GM18502 (cell line): ENCODE data around the gene RAPGEF3.

Source experiments
- ATAC-seq: cut with Tn5 transposase; IDR thresholded peaks from one replicate; pipeline ENCODE4 v1.9.1; 2021; ENCODE audit warnings: mild to moderate bottlenecking; ENCODE audit not compliant: unreplicated experiment, poor library complexity

The RAPGEF3 gene

DNA sequence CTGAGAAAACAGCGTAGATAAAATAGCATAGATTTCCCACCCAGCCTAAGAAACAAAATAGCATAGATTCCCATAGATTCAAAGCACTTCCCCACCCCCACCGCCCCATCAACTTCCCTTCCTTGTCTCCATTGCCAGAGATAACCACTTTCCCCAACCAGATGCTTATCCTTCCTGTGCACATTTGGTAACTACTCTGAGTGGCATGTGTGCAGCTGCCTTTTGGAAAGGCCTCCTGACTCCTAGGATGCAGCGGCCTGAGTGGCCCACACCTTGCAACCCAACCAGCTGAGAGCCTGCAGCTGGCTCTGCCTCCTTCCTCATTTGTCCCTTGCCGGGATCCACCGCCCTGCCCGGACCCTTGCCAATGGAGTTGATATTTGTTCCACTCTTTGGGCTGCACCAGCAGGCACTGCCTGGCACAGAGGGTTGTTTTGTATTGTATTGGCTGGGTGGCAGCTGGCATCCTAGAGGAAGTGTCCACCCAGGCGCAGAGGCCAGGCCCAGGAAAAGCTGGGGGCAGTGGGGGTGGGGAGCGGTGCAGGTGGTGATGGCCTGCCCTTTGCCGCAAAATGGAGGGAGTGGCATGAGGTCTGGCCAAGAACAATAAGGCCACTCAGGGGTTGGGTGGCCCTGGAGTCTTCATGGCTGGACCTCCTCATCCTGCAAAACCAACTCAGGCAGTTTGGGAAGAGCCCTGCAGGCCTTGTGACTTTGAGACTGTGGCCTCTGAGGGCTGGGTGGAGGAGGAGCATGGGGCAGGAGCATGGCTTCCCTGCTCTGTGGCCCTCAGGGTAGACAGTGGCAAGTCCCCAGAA, 19.3 kb upstream of the RAPGEF3 start:
- no peak for ATAC-seq

DNA sequence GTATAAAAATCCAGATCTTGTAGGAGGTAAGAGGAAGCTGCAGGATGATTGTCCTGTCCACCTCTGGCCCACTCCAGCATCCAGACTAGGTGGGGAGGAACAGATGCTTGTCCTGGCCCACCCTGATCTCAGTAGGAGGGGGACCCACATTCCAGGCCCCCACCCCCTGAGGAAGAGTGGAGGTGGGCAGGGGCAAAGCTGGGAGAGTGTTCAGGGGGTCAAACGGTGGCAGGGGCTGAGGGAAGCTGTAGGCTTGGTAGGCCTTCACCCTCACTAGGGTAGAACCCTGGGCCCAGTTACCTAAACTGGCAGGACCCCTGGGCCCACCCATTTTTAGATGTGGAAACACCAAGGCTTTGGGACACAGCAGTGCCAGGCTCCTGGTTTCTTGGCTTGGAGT, 18.5 kb upstream of the RAPGEF3 start:
- ATAC-seq = no peak

DNA sequence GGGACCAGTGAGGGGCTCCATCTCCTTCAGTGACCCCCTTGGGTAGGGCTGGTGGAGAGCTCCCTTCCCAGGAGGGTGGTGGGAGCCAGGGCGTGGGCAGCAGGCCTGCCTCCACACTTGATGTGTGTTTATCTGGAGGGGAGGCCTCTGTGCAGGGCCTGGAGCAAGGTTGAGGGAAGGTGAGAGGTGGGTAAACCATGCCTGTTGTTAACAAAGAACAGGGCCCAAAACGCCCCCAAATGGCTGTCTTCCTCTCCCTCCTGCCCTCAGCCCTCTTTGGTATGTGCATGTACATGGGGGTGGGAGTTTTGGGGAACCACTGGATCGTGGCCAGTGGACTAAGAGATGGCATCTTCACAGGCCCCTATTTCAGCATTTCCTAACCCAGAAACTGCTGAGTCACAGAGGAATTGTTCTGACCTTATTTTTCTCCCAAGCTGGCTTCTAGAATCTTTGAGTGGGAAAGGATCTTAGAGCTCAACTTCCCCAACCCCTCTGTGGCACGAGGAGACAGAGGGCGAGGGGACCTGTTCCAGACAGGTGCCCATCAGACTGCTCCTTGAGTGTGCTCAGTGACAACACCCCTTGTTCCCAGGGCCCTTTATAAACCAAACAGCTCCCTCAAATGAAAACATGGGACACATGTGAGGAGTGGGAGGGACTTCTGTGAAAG, 17.9 kb upstream of the RAPGEF3 start:
- no peak for ATAC-seq

DNA sequence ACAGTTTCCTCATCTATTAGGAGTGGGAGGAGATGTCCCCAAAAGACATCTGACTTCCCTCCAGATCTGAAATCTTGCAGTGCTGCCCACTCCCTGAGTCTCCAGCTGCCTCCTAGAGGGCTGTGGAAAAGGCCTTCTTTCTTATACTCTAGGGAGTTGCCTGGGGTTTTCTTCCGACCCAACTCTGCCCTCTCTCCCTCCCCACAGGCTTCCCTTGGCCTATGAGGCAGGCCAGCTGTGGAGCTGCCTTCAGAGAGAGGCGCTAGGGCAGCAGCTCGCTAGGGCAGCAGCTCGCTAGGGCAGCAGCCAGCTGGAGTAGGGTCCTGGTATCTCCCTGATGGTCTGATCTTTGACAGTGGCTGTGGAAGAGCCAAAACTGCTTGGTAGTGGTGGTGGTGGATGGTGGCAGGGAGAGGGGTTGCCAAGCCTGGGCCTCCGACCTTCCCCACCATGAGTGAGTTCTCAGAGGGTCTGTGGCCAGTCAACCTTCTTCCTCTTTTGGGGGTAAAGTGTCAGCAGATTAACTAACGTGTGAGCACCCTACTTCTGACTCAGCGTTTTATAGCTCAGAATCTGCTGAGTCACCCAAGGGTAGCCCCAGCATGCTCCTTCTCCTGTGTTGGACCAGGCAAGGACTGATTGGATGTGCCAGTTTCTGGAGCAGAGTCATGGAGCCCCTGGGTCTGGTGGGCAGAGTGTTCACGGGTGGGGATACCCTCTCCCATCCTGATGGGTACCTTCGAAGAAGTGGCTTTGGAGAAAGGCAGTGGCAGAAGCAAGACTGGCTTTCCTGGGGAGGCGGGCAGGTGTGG, 16.6 kb upstream of the RAPGEF3 start:
- ATAC-seq = no peak

- no peak for ATAC-seq
These were observed 16.0 kb upstream of the RAPGEF3 start for GRCh38 chr12:47774663-47775062.

GRCh38 chr12:47773858-47774580, 15.3 kb upstream of the RAPGEF3 start:
- ATAC-seq = no peak

- peak; percentile 76 for ATAC-seq
These were observed 14.6 kb upstream of the RAPGEF3 start, which contains the start of gene SLC48A1 for GRCh38 chr12:47773062-47773857. Gene SLC48A1, plus strand, starts transcription at chr12:47773238. Its CDS starts 67 bp downstream, at chr12:47773305.

DNA sequence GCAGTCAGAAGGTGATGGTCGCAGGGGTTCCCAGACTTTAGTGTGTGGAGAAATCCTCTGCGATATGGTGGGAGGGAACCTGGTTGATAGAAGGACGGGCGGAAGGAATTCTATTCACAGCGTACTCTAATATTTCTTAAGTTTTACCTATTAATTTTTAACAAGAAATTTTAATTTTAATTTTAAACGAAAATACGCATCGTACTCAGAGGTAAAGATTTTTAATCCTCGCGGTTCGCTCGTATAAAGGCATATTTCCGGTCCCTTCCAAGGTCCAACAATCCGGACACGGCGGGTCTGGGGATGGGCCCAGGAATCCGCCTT, 14.0 kb upstream of the RAPGEF3 start:
- no peak for ATAC-seq

DNA sequence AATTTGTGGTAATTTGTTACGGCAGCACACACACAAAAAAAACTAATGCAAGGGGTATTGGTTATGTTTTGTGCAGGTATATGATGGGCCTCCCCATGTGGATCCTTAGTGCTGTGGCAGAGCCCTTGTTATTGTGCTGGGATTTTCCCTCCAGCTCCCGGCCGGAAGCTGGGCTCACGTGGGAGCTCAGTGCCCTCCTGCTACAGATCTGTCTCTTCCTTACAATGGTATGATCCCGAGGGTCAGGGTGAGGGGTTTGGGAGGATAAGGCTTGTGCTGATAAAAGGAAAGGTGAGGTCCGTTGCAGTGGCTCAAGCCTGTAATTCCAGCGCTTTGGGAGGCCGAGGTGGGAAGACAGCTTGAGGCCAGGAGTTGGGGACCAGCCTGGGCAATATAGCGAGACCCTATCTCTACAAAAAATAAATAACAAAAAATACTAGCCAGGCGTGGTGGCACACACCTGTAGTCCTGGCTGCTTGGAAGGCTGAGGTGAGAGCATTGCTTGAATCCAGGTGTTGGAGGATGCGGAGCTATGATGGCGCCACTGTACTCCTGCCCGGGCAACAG, 13.5 kb upstream of the RAPGEF3 start:
- ATAC-seq = no peak

GRCh38 chr12:47771304-47771703, 12.6 kb upstream of the RAPGEF3 start:
- no peak for ATAC-seq

DNA sequence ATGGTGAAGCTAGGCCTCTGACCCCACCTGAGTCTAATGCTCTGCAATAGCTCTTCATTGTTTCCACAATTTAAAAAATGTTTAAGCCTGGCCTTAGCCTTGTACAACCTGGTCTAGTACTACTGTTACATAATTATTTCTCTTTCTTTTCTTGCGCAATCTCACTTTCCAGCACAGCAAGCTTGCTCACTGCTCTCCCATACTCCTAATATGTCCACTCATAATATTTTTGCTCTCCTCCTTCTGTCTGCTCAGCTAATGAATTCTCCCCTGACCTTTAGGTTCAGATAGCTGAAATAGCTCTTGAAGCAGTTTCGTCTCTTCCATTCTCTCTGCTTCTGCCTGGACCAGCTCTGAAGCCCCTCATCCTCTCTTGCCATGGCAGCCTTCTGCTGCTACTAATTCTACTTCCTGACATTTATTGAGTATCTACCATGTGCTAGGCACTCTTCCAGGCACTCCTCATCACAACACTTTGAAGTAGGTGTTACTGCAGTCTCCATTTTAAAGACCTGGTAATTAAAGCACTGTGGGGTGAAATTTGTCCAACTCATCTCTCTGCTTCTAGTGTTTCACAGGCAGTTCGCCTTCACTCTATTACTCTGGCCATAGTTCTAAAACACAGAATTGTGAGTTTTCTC, 11.5 kb upstream of the RAPGEF3 start:
- ATAC-seq = no peak

- no peak for ATAC-seq
These were observed 10.8 kb upstream of the RAPGEF3 start for GRCh38 chr12:47769234-47770085.

DNA sequence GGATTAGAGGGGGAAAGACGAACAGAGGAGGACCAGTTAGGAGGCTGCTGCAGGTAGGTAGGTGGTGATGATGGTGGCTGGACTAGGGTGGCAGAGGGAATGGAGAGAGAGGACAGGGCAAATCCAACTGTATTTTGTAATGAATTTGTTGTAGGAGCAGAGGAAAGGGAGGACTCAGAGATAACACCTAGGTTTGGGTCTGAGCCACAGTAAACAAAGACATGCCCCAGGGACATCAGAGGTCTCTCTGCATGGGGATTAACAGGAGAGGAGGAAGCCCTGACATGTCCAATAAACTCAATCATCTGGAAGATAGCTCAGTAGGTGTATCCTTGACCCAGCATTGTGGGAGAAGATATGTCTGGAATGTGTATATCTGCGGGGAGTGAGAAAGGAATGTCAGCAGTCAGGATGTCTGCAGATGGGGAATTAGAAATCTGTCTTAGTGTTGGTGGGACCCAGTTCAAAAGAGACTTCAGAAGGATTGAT, 9.7 kb upstream of the RAPGEF3 start:
- ATAC-seq = no peak

- ATAC-seq = no peak
These were observed 8.6 kb upstream of the RAPGEF3 start for GRCh38 chr12:47767216-47767724.

GRCh38 chr12:47766502-47767215, 8.0 kb upstream of the RAPGEF3 start:
- no peak for ATAC-seq

DNA sequence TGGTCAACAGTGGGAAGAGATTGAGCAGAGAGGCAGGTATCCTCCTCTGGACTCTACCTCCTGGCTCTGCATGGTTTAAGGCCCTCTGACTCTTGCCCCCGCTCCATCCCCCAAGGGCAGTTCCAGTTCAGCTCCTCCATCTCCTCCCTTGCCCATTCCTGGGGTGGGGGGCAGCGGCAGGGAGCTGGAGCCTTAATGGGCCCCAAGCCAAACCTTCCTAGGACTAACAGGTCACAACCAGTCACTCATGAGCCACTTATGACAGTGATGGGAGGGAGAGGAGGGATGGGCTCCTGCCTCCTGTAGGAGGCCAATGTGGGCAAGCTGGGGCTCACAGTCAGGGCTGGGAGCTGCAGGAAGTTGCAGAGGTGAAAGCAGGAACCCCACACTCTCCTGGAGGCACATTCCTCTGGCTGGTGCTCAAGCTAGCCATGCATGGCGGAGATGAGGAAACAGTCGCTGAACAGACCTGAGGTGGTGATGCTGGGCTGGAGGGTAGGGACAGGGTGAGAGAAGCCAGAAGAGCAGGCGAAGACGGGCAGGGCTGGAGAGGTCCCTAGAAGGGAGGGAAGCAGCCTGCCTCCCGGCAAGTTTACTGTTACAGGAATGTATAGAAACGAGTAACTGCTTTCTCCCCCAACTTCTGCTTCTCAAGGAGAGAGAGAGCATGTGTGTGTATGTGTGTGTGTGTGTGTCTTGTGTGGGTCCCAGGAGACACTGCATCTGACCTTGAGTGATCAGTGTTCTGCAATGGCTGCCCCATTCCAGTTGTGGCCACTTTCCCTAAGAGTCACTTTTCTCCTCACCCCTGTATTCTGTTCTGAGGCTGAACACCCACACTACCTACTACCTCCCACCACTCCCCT, 5.0 kb upstream of the RAPGEF3 start:
- no peak for ATAC-seq
